T-cell (primary cell): ENCODE data around the gene TLR10. TPM values are rescaled to one million over a fixed set of nuclear protein-coding genes. Genes with fewer than 3 reads are reported as not detected.
"Not testable (repeated sequence)": the region's sequence is repeated elsewhere in the genome, so short reads cannot be mapped to it uniquely, and the experiment has no call there.

ENCODE experiments used
- ATAC-seq, 4 experiments: fragments of 200-7000 bp in 3 of 4; fragments of 150-1000 bp in 1 of 4; cut with Tn5 transposase; replicated peaks in 1 of 4; 1 replicate in 3 of 4; 2 replicates in 1 of 4; pipeline ENCODE4 v1.10.0; 2021; ENCODE audit warnings: moderate library complexity in 3 of 4, mild to moderate bottlenecking in 2 of 4, moderate number of reproducible peaks in 1 of 4
- CTCF ChIA-PET, 2 donors: fragments of 300-600 bp; sonication (Branson Sonifier 250); formaldehyde crosslinking; loops; one replicate each; lab custom pipeline; 2022; ENCODE audit warnings: antibody characterized with exemption in 2 of 2; lab: Charles Lee
- POLR2A ChIA-PET, 2 donors: fragments of 300-600 bp; sonication (Branson Sonifier 250); formaldehyde crosslinking; loops; one replicate each; lab custom pipeline; 2022; ENCODE audit warnings: antibody characterized with exemption in 2 of 2; lab: Charles Lee
- DNase-seq, 35 experiments: peaks; one replicate each; pipeline versions ENCODE4 v3.0.0 to v3.0.0-alpha.2; 2013 to 2023
- H3K27ac ChIP-seq: one replicate; pipeline ENCODE4 v1.5.1; 2013; ENCODE audit warnings: low read length
- H3K27me3 ChIP-seq, 2 experiments: replicated peaks in 1 of 2; 1 replicate in 1 of 2; 2 replicates in 1 of 2; pipeline versions ENCODE4 v1.6.1 to v1.7.0; 2013; ENCODE audit warnings: low read length in 1 of 2, mixed read lengths in 1 of 2; ENCODE audit not compliant: control insufficient read depth in 2 of 2, insufficient read depth in 2 of 2; ENCODE audit errors: extremely low read depth in 1 of 2
- H3K36me3 ChIP-seq, 2 donors: 1 replicate in 1 of 2; 2 replicates in 1 of 2; pipeline versions ENCODE4 v1.6.1 to v1.7.0; 2013; ENCODE audit warnings: low read length in 1 of 2; ENCODE audit not compliant: control insufficient read depth in 2 of 2, insufficient read depth in 1 of 2; ENCODE audit errors: extremely low read depth in 1 of 2
- H3K4me1 ChIP-seq, 2 experiments: 1 replicate in 1 of 2; 2 replicates in 1 of 2; pipeline versions ENCODE4 v1.6.1 to v1.7.0; 2013; ENCODE audit warnings: low read length in 2 of 2, mixed read lengths in 1 of 2; ENCODE audit not compliant: insufficient read depth in 2 of 2, control insufficient read depth in 1 of 2; ENCODE audit errors: extremely low read depth in 1 of 2
- H3K4me3 ChIP-seq, 2 donors: 1 replicate in 1 of 2; 2 replicates in 1 of 2; pipeline versions ENCODE4 v1.5.1 to v1.7.0; 2013; ENCODE audit warnings: mild to moderate bottlenecking in 2 of 2, low read length in 1 of 2, moderate library complexity in 1 of 2; ENCODE audit not compliant: control insufficient read depth in 1 of 2; ENCODE audit errors: extremely low read depth in 1 of 2
- H3K9me3 ChIP-seq: 2 replicates; pipeline ENCODE4 v1.7.0; 2013
- H3K27ac Mint-ChIP-seq, 2 donors: one replicate each; pipeline ENCODE4 v1.8.0; 2020 to 2021; ENCODE audit warnings: mild to moderate bottlenecking in 2 of 2, mixed read lengths in 2 of 2
- H3K27me3 Mint-ChIP-seq, 2 donors: one replicate each; pipeline ENCODE4 v1.8.0; 2021 to 2022; ENCODE audit warnings: mixed read lengths in 2 of 2
- H3K36me3 Mint-ChIP-seq: one replicate; pipeline ENCODE4 v1.8.0; 2021; ENCODE audit warnings: mixed read lengths
- H3K4me1 Mint-ChIP-seq, 3 donors: one replicate each; pipeline ENCODE4 v1.8.0; 2020 to 2022; ENCODE audit warnings: mixed read lengths in 3 of 3, mild to moderate bottlenecking in 1 of 3
- H3K4me3 Mint-ChIP-seq, 3 donors: one replicate each; pipeline ENCODE4 v1.8.0; 2020 to 2022; ENCODE audit warnings: mild to moderate bottlenecking in 3 of 3, mixed read lengths in 3 of 3, moderate library complexity in 3 of 3
- H3K9me3 Mint-ChIP-seq, 3 donors: one replicate each; pipeline ENCODE4 v1.8.0; 2020 to 2022; ENCODE audit warnings: mixed read lengths in 3 of 3
- WGBS: methylation state at CpG from one replicate; pipeline ENCODE4 v1.1.5; 2013; ENCODE audit warnings: missing lambda C conversion rate; ENCODE audit not compliant: insufficient coverage; 5-methylcytosine and 5-hydroxymethylcytosine counted together
- total RNA-seq, 35 experiments: library from RNA in 6 of 35; stranded (reverse) in 6 of 35; fragments of 120-200 nt in 1 of 35; gene quantifications; one replicate each; pipeline versions ENCODE4 v1.2.1 to v1.2.4 and lab custom pipeline; 2013 to 2026

The TLR10 gene
- total RNA-seq, 5 donors from 2014 or later (not counting 1 experiment from before 2014, with no cell fraction given) = 0.47 to 2.6 (median 0.96) TPM

GRCh38 chr4:38777925-38778324, 4.9 kb downstream of the TLR10 start:
- POLR2A ChIA-PET, ATAC-seq, H3K4me3 ChIP-seq, H3K27ac ChIP-seq, H3K4me1 Mint-ChIP-seq, CTCF ChIA-PET, H3K4me3 Mint-ChIP-seq, H3K36me3 Mint-ChIP-seq, H3K4me1 ChIP-seq, H3K27ac Mint-ChIP-seq, H3K27me3 Mint-ChIP-seq, H3K36me3 ChIP-seq, H3K27me3 ChIP-seq, H3K9me3 Mint-ChIP-seq, H3K9me3 ChIP-seq, DNase-seq: not testable (repeated sequence)
- no CpG with 5 or more reads among the region's 2 CpGs for WGBS

GRCh38 chr4:38775326-38775725, 7.5 kb downstream of the TLR10 start:
- ChIA-PET CTCF (interaction anchor here in 1 of 2 donors (0.6 kb wide), 1 partner anchor 600 kb away, joined by 3 read pairs; no protein-coding TSS in a partner anchor), POLR2A (interaction anchor here in 1 of 2 donors (0.6 to 1.3 kb wide), 2 partner anchors 29 to 47 kb away, joined by 3 read pairs; partner anchors contain the start of gene TLR1)
- Mint-ChIP-seq H3K36me3 (no peaks in the 10 kb centered on the region), H3K27ac (no peak overlapping the region), H3K4me1 (no peaks in the 10 kb centered on the region), H3K9me3 (peaks cover 4 to 9% (median 5%) of the 10 kb centered on the region in 3 donors), H3K4me3 (no peak overlapping the region), H3K27me3 (peaks cover 0 to 5% of the 10 kb centered on the region in 2 donors)
- H3K27me3 ChIP-seq = peaks cover 0 to 2% of the 10 kb centered on the region in 2 experiments
- DNase-seq (no peak), ATAC-seq (no peak)
- H3K4me3 ChIP-seq = no peak overlapping the region
- H3K9me3 ChIP-seq = no peaks in the 10 kb centered on the region
- WGBS = no CpG with 5 or more reads among the region's 2 CpGs
- no peaks in the 10 kb centered on the region for H3K4me1 ChIP-seq
- no peak overlapping the region for H3K27ac ChIP-seq
- H3K36me3 ChIP-seq = no peaks in the 10 kb centered on the region

- Mint-ChIP-seq H3K27me3 (peaks cover 0 to 5% of the 10 kb centered on the region in 2 donors), H3K4me1 (no peaks in the 10 kb centered on the region), H3K36me3 (no peaks in the 10 kb centered on the region), H3K9me3 (peaks cover 4 to 9% (median 5%) of the 10 kb centered on the region in 3 donors), H3K4me3 (no peak overlapping the region), H3K27ac (no peak overlapping the region)
- H3K27ac ChIP-seq = no peak overlapping the region
- H3K27me3 ChIP-seq = peaks cover 0 to 2% of the 10 kb centered on the region in 2 experiments
- WGBS = 100% methylated on average over 1 of the region's 8 CpGs
- no peaks in the 10 kb centered on the region for H3K4me1 ChIP-seq
- CTCF ChIA-PET = interaction anchor here in 1 of 2 donors (3.5 kb wide), 1 partner anchor 8 kb away, joined by 16 read pairs; the partner anchor contains the start of gene TLR10
- POLR2A ChIA-PET = interaction anchor here in 1 of 2 donors (1.3 kb wide), 1 partner anchor 30 kb away, joined by 3 read pairs; the partner anchor contains the start of gene TLR1
- H3K9me3 ChIP-seq = no peaks in the 10 kb centered on the region
- H3K4me3 ChIP-seq = no peak overlapping the region
- DNase-seq (no peak), ATAC-seq (no peak)
- H3K36me3 ChIP-seq = no peaks in the 10 kb centered on the region
Observed at GRCh38 chr4:38774181-38774955, 8.4 kb downstream of the TLR10 start.

- DNase-seq, H3K4me1 Mint-ChIP-seq, H3K4me1 ChIP-seq, H3K36me3 Mint-ChIP-seq, H3K27ac Mint-ChIP-seq, H3K27me3 ChIP-seq, H3K27me3 Mint-ChIP-seq, H3K4me3 ChIP-seq, H3K27ac ChIP-seq, H3K36me3 ChIP-seq, POLR2A ChIA-PET, H3K9me3 ChIP-seq, H3K4me3 Mint-ChIP-seq, ATAC-seq: not testable (repeated sequence)
- CTCF ChIA-PET = interaction anchor here (0.6 to 1.8 kb wide), 6 partner anchors 11 to 1148 kb away, joined by 3 to 6 read pairs (median 4); partner anchors contain the start of gene TLR10 (in 2 of the 2)
- WGBS = no CpG with 5 or more reads among the region's 2 CpGs
- peaks cover 7 to 13% (median 8%) of the 10 kb centered on the region in 3 donors for H3K9me3 Mint-ChIP-seq
Observed at GRCh38 chr4:38770281-38770680, 12.5 kb downstream of the TLR10 start.

- WGBS = 67% methylated on average over 1 of the region's 2 CpGs
- Mint-ChIP-seq H3K4me1 (no peaks in the 10 kb centered on the region), H3K27ac (no peak overlapping the region), H3K9me3 (peaks cover 7 to 13% (median 8%) of the 10 kb centered on the region in 3 donors), H3K36me3 (no peaks in the 10 kb centered on the region), H3K4me3 (no peak overlapping the region), H3K27me3 (peaks cover 0 to 3% of the 10 kb centered on the region in 2 donors)
- no peaks in the 10 kb centered on the region for H3K4me1 ChIP-seq
- H3K36me3 ChIP-seq = no peaks in the 10 kb centered on the region
- H3K27me3 ChIP-seq = peaks cover 0 to 2% of the 10 kb centered on the region in 2 experiments
- H3K4me3 ChIP-seq = no peak overlapping the region
- no peaks in the 10 kb centered on the region for H3K9me3 ChIP-seq
- ATAC-seq = no peak
- ChIA-PET CTCF (interaction anchor here (0.6 to 1.8 kb wide), 4 partner anchors 11 to 1148 kb away, joined by 3 to 6 read pairs (median 5); partner anchors contain the start of gene TLR10 (in 1 of the 2)), POLR2A (no interaction called here)
- H3K27ac ChIP-seq = no peak overlapping the region
- no peak for DNase-seq
Observed at GRCh38 chr4:38769857-38770256, 12.9 kb downstream of the TLR10 start.

GRCh38 chr4:38769441-38769840, 13.3 kb downstream of the TLR10 start:
- no peak for DNase-seq
- H3K4me1 ChIP-seq = no peaks in the 10 kb centered on the region
- Mint-ChIP-seq H3K27me3 (peaks cover 0 to 3% of the 10 kb centered on the region in 2 donors), H3K36me3 (no peaks in the 10 kb centered on the region), H3K4me3 (no peak overlapping the region), H3K27ac (no peak overlapping the region), H3K4me1 (no peaks in the 10 kb centered on the region), H3K9me3 (peaks cover 5 to 10% (median 6%) of the 10 kb centered on the region in 3 donors)
- POLR2A ChIA-PET = interaction anchor here in 1 of 2 donors (0.6 kb wide), 1 partner anchor 1624 kb away, joined by 3 read pairs; no protein-coding TSS in a partner anchor
- no peaks in the 10 kb centered on the region for H3K36me3 ChIP-seq
- H3K9me3 ChIP-seq = no peaks in the 10 kb centered on the region
- ATAC-seq = no peak
- no peak overlapping the region for H3K27ac ChIP-seq
- H3K27me3 ChIP-seq = peaks cover 0 to 2% of the 10 kb centered on the region in 2 experiments
- no CpG with 5 or more reads among the region's 2 CpGs for WGBS
- CTCF ChIA-PET = interaction anchor here in 1 of 2 donors (1.2 kb wide), 1 partner anchor 13 kb away, joined by 6 read pairs; the partner anchor contains the start of gene TLR10
- no peak overlapping the region for H3K4me3 ChIP-seq
